Activated T-cell treated with anti-CD3 and anti-CD28 coated beads for 1 hour (primary cell): ENCODE measurements around the gene FNDC11.

Experiments
- DNase-seq: peaks from one replicate; pipeline ENCODE4 v3.0.0-alpha.2; 2020; ENCODE audit warnings: low read depth

The FNDC11 gene

GRCh38 chr20:63525971-63526370, 28.0 kb upstream of the FNDC11 start:
- DNase-seq, result no peak

- DNase-seq, result no peak
Measured at GRCh38 chr20:63527184-63527583, 26.8 kb upstream of the FNDC11 start.

GRCh38 chr20:63529180-63529860, 24.6 kb upstream of the FNDC11 start:
- no peak for DNase-seq

- no peak for DNase-seq
Measured at GRCh38 chr20:63529861-63530787, 23.8 kb upstream of the FNDC11 start.

GRCh38 chr20:63530788-63531160, 23.2 kb upstream of the FNDC11 start:
- DNase-seq, result no peak

- no peak for DNase-seq
Measured at GRCh38 chr20:63531686-63532448, 22.1 kb upstream of the FNDC11 start.

GRCh38 chr20:63532449-63532971, 21.4 kb upstream of the FNDC11 start:
- no peak for DNase-seq

- DNase-seq, result no peak
Measured at GRCh38 chr20:63533388-63533787, 20.6 kb upstream of the FNDC11 start.

GRCh38 chr20:63533871-63534393, 20.0 kb upstream of the FNDC11 start:
- no peak for DNase-seq

GRCh38 chr20:63534427-63534830, 19.5 kb upstream of the FNDC11 start:
- DNase-seq, result no peak

GRCh38 chr20:63534831-63535651, 18.9 kb upstream of the FNDC11 start:
- DNase-seq, result no peak

- no peak for DNase-seq
Measured at GRCh38 chr20:63536241-63536977, 17.6 kb upstream of the FNDC11 start.

GRCh38 chr20:63536997-63537524, 16.9 kb upstream of the FNDC11 start, which contains the start of gene PTK6:
Gene PTK6, minus strand, starts transcription at chr20:63537376. Its CDS starts 62 bp downstream, at chr20:63537314.
- DNase-seq, result no peak

- peak; percentile 88 for DNase-seq
Measured at GRCh38 chr20:63537525-63538203, 16.3 kb upstream of the FNDC11 start.

GRCh38 chr20:63538204-63539091, 15.5 kb upstream of the FNDC11 start:
- no peak for DNase-seq

- DNase-seq, result no peak
Measured at GRCh38 chr20:63539092-63539430, 14.9 kb upstream of the FNDC11 start.

GRCh38 chr20:63539441-63540370, 14.3 kb upstream of the FNDC11 start:
- no peak for DNase-seq
